HG03066 (cell line): ENCODE data around the gene OR5D18.
"Not testable (repeated sequence)": the region's sequence is repeated elsewhere in the genome, so short reads cannot be mapped to it uniquely, and the experiment has no call there.

Source experiments
- ATAC-seq: cut with Tn5 transposase; IDR thresholded peaks from one replicate; pipeline ENCODE4 v1.9.1; 2021; ENCODE audit warnings: low read depth; ENCODE audit not compliant: unreplicated experiment

Gene OR5D18

DNA sequence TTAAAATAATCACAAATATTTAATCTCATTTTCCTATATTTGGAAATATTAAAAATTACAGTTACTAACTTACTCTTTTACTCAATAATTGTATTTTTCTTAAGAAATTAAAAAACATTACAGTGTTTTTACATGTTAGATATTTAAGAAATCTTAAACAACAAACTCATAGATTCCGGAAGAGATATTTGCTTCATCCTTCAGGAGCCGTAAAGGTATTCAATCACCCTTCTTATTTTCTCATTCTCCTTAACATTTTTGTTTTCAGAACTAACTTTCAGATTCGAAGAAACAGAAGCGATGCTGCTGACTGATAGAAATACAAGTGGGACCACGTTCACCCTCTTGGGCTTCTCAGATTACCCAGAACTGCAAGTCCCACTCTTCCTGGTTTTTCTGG lies at the start of gene OR5D18:
Gene OR5D18 (plus strand): TSS at position 301 of the 400 bp plus-strand sequence. CDS start 0 bp downstream, at position 301.
- ATAC-seq, result no peak

- no peak for ATAC-seq
Measured at GRCh38 chr11:55773138-55773537, 46.3 kb upstream of the OR5D18 start, which contains the start of gene OR5D13. TSS of gene OR5D13 (plus strand) at chr11:55773438. CDS start at chr11:55773438, 0 bp downstream.

GRCh38 chr11:55791606-55792005 lies 27.8 kb upstream of the OR5D18 start:
- no peak for ATAC-seq

- no peak for ATAC-seq
Measured at GRCh38 chr11:55793321-55793720, 26.1 kb upstream of the OR5D18 start.

DNA sequence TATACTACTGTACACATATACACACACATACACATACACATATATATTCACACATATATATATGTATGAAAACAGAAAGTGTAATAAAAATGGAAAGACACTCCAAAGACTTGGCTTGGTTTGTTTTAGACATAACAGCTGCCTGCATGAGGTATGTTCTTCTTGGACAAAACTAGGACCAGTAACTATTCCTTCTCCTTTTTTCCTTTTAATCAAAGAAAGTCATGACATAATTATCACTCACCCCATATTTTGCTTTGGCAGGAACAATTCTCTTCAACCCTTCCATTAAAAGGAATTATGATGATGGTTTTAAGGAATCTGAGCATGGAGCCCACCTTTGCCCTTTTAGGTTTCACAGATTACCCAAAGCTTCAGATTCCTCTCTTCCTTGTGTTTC lies 24.2 kb upstream of the OR5D18 start, which contains the start of gene OR5D14:
Gene OR5D14 (plus strand): TSS at position 301 of the 400 bp plus-strand sequence. CDS start 0 bp downstream, at position 301.
- no peak for ATAC-seq

DNA sequence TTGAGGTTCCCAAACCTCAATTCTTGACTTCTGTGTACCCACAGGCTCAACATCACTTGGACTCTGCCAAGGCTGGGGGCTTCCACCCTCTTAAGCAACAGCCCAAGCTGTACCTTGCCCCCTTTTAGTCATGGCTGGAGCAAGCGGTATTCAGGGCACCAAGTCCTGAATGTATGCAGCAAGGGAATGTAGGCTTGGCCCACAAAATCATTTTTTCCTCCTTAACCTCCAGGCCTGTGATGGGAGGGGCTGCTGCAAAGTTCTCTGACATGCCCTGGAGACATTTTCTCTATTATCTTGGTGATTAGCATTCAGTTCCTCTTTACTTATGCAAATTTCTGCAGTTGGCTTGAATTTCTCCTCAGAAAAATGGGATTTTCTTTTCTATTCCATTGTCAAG lies 13.2 kb upstream of the OR5D18 start:
- no peak for ATAC-seq

- no peak for ATAC-seq
Measured at GRCh38 chr11:55811067-55811466, 8.4 kb upstream of the OR5D18 start, which contains the start of gene OR5L1. TSS of gene OR5L1 (plus strand) at chr11:55811367. CDS start at chr11:55811467, 100 bp downstream.

GRCh38 chr11:55826919-55827318 lies 7.5 kb downstream of the OR5D18 start, which contains the start of gene OR5L2:
TSS of gene OR5L2 (plus strand) at chr11:55827219. CDS start at chr11:55827219, 0 bp downstream.
- no peak for ATAC-seq

DNA sequence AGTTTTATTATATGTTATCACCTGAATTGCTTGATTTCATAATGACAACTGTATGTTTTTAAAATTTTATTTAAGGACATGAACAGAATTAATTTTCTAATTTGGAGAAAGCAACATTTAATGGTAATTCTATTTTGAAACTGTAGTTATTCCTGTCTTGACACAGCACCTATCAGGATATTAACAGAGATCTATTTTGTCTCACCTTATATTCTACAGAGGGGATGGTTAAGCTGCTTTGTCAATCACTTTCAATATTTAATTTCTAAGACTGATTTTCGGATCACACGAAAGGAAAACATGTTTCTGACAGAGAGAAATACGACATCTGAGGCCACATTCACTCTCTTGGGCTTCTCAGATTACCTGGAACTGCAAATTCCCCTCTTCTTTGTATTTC lies 19.0 kb downstream of the OR5D18 start, which contains the start of gene OR5D16:
Gene OR5D16 (plus strand): TSS at position 301 of the 400 bp plus-strand sequence. CDS start 0 bp downstream, at position 301.
- ATAC-seq, result no peak

DNA sequence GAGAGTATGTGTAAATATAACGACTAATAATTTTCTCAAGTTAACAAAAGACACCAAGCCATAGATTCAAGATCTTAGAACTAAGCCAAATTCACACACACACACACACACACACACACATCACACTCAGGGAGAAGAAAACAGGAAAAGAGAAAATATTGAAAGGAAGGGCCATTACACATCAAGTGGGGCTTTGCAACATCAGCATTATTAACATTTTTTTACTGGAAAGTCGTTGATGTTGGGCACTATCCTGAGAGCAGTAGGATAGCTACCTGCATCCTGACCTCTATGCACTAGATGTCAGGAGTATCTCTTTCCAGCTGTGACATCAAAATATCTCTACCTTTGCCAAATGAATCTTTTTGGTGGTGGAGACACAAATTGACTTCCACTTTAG lies 28.0 kb downstream of the OR5D18 start:
- ATAC-seq, result no peak

GRCh38 chr11:55849037-55849436 lies 29.6 kb downstream of the OR5D18 start:
- no peak for ATAC-seq

DNA sequence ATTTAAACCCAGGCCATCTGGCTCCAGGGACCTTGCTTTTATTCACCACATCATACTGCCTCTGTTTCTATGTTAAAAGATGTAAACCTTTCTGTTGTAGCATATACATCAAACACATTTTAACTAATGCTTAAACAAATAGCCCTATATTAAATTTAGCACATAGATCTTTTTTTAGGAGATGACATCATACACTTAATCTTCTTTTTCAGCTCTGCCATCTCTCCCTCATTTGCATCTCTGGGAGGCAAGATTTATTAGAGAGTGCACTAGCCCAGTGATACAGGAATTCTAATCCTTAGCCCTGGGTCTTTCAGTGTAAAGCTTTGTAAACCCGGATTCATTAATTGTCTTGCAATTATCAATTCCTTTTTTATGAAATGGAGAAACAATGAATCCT lies 32.7 kb downstream of the OR5D18 start:
- ATAC-seq, result no peak

GRCh38 chr11:55854704-55855103 lies 35.3 kb downstream of the OR5D18 start:
- ATAC-seq, result no peak

DNA sequence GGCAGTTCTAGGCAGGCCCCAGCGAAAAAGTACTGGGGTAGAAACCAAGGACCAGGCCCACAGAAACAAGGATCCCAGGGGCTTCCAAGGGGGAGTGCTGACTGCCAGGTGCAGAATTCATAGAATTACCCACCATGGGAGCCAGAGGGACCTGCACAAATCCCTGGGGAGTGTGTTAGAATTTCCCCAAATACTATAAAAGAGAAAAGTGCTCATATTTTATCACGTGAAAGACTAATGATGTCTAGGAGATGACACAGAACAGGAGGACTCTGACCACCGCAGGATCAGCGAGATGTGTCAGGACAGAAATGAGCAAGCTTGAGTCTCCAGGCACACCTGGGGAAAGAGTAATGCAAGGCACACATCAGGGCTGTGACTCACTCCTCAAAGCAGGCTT lies 47.9 kb downstream of the OR5D18 start:
- ATAC-seq, result not testable (repeated sequence)
